Measurements from ENCODE around the gene NLGN1.

DNA sequence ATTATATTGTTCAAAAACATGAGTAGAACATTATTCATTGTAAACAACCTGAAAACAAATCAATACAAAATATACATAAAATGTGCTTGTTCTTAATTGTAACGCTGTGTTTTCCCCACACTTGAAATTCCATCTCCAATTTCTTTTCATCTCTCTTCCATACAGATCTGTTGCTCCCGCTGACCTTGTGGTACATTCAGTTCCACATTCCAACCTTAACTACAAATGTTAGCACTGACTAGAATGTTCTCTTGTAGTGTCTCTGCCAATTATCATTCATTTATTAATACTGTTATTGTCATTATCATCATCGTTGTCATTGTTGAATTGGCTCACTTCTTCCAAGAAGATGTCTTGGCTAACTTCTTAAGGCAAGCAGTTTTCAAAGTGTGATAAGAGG lies 65.7 kb downstream of the NLGN1 start:
- TF ChIP-seq ZFP3 (CRISPR knock-in tag; IDR thresholded peaks at IDR 0.05) (no peak), ZC3H10 (CRISPR knock-in tag; IDR thresholded peaks at IDR 0.05) (no peak), CSDC2 (CRISPR knock-in tag; IDR thresholded peaks at IDR 0.05) (no peak), ARNTL (CRISPR knock-in tag; IDR thresholded peaks at IDR 0.05; ENCODE audit: borderline replicate concordance, low read depth) (no peak), ZFP30 (CRISPR knock-in tag; IDR thresholded peaks at IDR 0.05) (no peak), GLIS3 (CRISPR knock-in tag; IDR thresholded peaks at IDR 0.05) (no peak), SNAI2 (CRISPR knock-in tag; IDR thresholded peaks at IDR 0.05) (no peak), ISL1 (CRISPR knock-in tag; IDR thresholded peaks at IDR 0.05) (no peak)
- TF ChIP-seq, protein P1, sequence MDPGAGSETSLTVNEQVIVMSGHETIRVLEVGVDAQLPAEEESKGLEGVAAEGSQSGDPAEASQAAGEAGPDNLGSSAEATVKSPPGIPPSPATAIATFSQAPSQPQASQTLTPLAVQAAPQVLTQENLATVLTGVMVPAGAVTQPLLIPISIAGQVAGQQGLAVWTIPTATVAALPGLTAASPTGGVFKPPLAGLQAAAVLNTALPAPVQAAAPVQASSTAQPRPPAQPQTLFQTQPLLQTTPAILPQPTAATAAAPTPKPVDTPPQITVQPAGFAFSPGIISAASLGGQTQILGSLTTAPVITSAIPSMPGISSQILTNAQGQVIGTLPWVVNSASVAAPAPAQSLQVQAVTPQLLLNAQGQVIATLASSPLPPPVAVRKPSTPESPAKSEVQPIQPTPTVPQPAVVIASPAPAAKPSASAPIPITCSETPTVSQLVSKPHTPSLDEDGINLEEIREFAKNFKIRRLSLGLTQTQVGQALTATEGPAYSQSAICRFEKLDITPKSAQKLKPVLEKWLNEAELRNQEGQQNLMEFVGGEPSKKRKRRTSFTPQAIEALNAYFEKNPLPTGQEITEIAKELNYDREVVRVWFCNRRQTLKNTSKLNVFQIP (CRISPR knock-in tag; IDR thresholded peaks at IDR 0.05; ENCODE audit: borderline replicate concordance, low read depth) = no peak
- TF ChIP-seq, protein P2, sequence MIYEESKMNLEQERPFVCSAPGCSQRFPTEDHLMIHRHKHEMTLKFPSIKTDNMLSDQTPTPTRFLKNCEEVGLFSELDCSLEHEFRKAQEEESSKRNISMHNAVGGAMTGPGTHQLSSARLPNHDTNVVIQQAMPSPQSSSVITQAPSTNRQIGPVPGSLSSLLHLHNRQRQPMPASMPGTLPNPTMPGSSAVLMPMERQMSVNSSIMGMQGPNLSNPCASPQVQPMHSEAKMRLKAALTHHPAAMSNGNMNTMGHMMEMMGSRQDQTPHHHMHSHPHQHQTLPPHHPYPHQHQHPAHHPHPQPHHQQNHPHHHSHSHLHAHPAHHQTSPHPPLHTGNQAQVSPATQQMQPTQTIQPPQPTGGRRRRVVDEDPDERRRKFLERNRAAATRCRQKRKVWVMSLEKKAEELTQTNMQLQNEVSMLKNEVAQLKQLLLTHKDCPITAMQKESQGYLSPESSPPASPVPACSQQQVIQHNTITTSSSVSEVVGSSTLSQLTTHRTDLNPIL (CRISPR knock-in tag; IDR thresholded peaks at IDR 0.05; ENCODE audit: low read depth) = no peak
- TF ChIP-seq, protein P3, sequence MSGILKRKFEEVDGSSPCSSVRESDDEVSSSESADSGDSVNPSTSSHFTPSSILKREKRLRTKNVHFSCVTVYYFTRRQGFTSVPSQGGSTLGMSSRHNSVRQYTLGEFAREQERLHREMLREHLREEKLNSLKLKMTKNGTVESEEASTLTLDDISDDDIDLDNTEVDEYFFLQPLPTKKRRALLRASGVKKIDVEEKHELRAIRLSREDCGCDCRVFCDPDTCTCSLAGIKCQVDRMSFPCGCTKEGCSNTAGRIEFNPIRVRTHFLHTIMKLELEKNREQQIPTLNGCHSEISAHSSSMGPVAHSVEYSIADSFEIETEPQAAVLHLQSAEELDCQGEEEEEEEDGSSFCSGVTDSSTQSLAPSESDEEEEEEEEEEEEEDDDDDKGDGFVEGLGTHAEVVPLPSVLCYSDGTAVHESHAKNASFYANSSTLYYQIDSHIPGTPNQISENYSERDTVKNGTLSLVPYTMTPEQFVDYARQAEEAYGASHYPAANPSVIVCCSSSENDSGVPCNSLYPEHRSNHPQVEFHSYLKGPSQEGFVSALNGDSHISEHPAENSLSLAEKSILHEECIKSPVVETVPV (CRISPR knock-in tag; IDR thresholded peaks at IDR 0.05) = no peak
- TF ChIP-seq, protein P4, sequence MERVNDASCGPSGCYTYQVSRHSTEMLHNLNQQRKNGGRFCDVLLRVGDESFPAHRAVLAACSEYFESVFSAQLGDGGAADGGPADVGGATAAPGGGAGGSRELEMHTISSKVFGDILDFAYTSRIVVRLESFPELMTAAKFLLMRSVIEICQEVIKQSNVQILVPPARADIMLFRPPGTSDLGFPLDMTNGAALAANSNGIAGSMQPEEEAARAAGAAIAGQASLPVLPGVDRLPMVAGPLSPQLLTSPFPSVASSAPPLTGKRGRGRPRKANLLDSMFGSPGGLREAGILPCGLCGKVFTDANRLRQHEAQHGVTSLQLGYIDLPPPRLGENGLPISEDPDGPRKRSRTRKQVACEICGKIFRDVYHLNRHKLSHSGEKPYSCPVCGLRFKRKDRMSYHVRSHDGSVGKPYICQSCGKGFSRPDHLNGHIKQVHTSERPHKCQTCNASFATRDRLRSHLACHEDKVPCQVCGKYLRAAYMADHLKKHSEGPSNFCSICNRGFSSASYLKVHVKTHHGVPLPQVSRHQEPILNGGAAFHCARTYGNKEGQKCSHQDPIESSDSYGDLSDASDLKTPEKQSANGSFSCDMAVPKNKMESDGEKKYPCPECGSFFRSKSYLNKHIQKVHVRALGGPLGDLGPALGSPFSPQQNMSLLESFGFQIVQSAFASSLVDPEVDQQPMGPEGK (CRISPR knock-in tag; IDR thresholded peaks at IDR 0.05; ENCODE audit: borderline replicate concordance) = no peak
- TF ChIP-seq, protein P5, sequence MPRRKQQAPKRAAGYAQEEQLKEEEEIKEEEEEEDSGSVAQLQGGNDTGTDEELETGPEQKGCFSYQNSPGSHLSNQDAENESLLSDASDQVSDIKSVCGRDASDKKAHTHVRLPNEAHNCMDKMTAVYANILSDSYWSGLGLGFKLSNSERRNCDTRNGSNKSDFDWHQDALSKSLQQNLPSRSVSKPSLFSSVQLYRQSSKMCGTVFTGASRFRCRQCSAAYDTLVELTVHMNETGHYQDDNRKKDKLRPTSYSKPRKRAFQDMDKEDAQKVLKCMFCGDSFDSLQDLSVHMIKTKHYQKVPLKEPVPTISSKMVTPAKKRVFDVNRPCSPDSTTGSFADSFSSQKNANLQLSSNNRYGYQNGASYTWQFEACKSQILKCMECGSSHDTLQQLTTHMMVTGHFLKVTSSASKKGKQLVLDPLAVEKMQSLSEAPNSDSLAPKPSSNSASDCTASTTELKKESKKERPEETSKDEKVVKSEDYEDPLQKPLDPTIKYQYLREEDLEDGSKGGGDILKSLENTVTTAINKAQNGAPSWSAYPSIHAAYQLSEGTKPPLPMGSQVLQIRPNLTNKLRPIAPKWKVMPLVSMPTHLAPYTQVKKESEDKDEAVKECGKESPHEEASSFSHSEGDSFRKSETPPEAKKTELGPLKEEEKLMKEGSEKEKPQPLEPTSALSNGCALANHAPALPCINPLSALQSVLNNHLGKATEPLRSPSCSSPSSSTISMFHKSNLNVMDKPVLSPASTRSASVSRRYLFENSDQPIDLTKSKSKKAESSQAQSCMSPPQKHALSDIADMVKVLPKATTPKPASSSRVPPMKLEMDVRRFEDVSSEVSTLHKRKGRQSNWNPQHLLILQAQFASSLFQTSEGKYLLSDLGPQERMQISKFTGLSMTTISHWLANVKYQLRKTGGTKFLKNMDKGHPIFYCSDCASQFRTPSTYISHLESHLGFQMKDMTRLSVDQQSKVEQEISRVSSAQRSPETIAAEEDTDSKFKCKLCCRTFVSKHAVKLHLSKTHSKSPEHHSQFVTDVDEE (CRISPR knock-in tag; IDR thresholded peaks at IDR 0.05) = no peak

Measured in SK-N-SH treated with all-trans-retinoic acid at 6 μM for 48 hours (cell line).